Ishikawa (cell line): Measurements from ENCODE around the gene TTC23L.

Experiments
- CEBPB ChIP-seq: IDR thresholded peaks from 2 replicates; pipeline ENCODE4 v1.6.1; 2012
- CREB1 ChIP-seq: IDR thresholded peaks from 2 replicates; pipeline ENCODE4 v1.6.1; 2012; ENCODE audit warnings: low read depth
- EGR1 ChIP-seq: IDR thresholded peaks from 2 replicates; pipeline ENCODE4 v1.6.1; 2012
- EP300 ChIP-seq: IDR thresholded peaks from 2 replicates; pipeline ENCODE4 v1.6.1; 2012; ENCODE audit warnings: borderline replicate concordance
- FOXM1 ChIP-seq: IDR thresholded peaks from 2 replicates; pipeline ENCODE4 v1.6.1; 2012; ENCODE audit warnings: low read depth, borderline replicate concordance
- MAX ChIP-seq: IDR thresholded peaks from 2 replicates; pipeline ENCODE4 v1.6.1; 2012
- NFIC ChIP-seq: IDR thresholded peaks from 2 replicates; pipeline ENCODE4 v1.6.1; 2012
- RAD21 ChIP-seq: IDR thresholded peaks from 2 replicates; pipeline ENCODE4 v1.6.1; 2012; ENCODE audit warnings: low read depth
- REST ChIP-seq: IDR thresholded peaks from 2 replicates; pipeline ENCODE4 v1.6.1; 2012; ENCODE audit warnings: low read depth, mild to moderate bottlenecking
- TAF1 ChIP-seq: IDR thresholded peaks from 2 replicates; pipeline ENCODE4 v1.6.1; 2012; ENCODE audit warnings: low read depth, mild to moderate bottlenecking
- TCF12 ChIP-seq: IDR thresholded peaks from 2 replicates; pipeline ENCODE4 v1.6.1; 2012; ENCODE audit warnings: low read depth
- TEAD4 ChIP-seq: IDR thresholded peaks from 2 replicates; pipeline ENCODE4 v1.6.1; 2012
- USF1 ChIP-seq: IDR thresholded peaks from 2 replicates; pipeline ENCODE4 v1.6.1; 2012
- YY1 ChIP-seq: IDR thresholded peaks from 2 replicates; pipeline ENCODE4 v1.6.1; 2012; ENCODE audit warnings: low read depth
- ZBTB7A ChIP-seq: IDR thresholded peaks from 2 replicates; pipeline ENCODE4 v1.6.1; 2012; ENCODE audit warnings: low read depth

The TTC23L gene

GRCh38 chr5:34791761-34792244, 47.2 kb upstream of the TTC23L start:
- TF ChIP-seq FOXM1, result no peak
- no peak for TF ChIP-seq EP300
- TF ChIP-seq MAX, result no peak
- no peak for TF ChIP-seq YY1
- no peak for TF ChIP-seq USF1

- TF ChIP-seq YY1, result no peak
- no peak for TF ChIP-seq EGR1
- no peak for TF ChIP-seq RAD21
- no peak for TF ChIP-seq TCF12
- no peak for TF ChIP-seq REST
- no peak for TF ChIP-seq CEBPB
- no peak for TF ChIP-seq USF1
These were observed 36.0 kb upstream of the TTC23L start for GRCh38 chr5:34802834-34803563.

- TF ChIP-seq CEBPB, result no peak
- TF ChIP-seq RAD21, result no peak
- no peak for TF ChIP-seq TCF12
- no peak for TF ChIP-seq MAX
- no peak for TF ChIP-seq TAF1
- no peak for TF ChIP-seq TEAD4
- TF ChIP-seq USF1, result no peak
- TF ChIP-seq EP300, result no peak
- no peak for TF ChIP-seq YY1
- TF ChIP-seq ZBTB7A, result no peak
- TF ChIP-seq EGR1, result no peak
These were observed 34.8 kb upstream of the TTC23L start for GRCh38 chr5:34803974-34804732.

- TF ChIP-seq ZBTB7A, result no peak
- TF ChIP-seq EGR1, result no peak
- TF ChIP-seq NFIC, result no peak
- TF ChIP-seq TEAD4, result no peak
- no peak for TF ChIP-seq TAF1
- TF ChIP-seq RAD21, result no peak
- no peak for TF ChIP-seq CEBPB
- TF ChIP-seq REST, result no peak
- no peak for TF ChIP-seq FOXM1
- no peak for TF ChIP-seq YY1
- no peak for TF ChIP-seq CREB1
- no peak for TF ChIP-seq USF1
- TF ChIP-seq TCF12, result no peak
- no peak for TF ChIP-seq EP300
- no peak for TF ChIP-seq MAX
These were observed 34.1 kb upstream of the TTC23L start for GRCh38 chr5:34804913-34805312.

GRCh38 chr5:34806532-34806931, 32.4 kb upstream of the TTC23L start:
- TF ChIP-seq MAX (no peak), USF1 (no peak), CEBPB (no peak), EP300 (no peak), TAF1 (no peak), YY1 (no peak), CREB1 (no peak), TEAD4 (no peak), FOXM1 (no peak), EGR1 (no peak), REST (no peak), ZBTB7A (no peak), RAD21 (no peak), TCF12 (no peak), NFIC (no peak)
